Measurements from ENCODE around the gene LMO7. TPM values are rescaled to one million over a fixed set of nuclear protein-coding genes. Genes with fewer than 3 reads are reported as not detected.

LMO7 gene
- total and polyA plus RNA-seq, 2 of the 8 experiments (the other 6 are each of a cell fraction or from before 2014, with no cell fraction given) = 8.1 to 28.3 TPM

GRCh38 chr13:75715601-75716523 lies 79.7 kb downstream of the LMO7 start (continued):
- TF ChIP-seq CBX8 (IDR thresholded peaks at IDR 0.05; ENCODE audit: borderline replicate concordance, low read depth, low read length) (no peak), KDM4A (IDR thresholded peaks at IDR 0.05; ENCODE audit: low read depth, low read length, severe bottlenecking) (no peak), SP2 (IDR thresholded peaks at IDR 0.05; ENCODE audit: low read length) (no peak), BACH1 (IDR thresholded peaks at IDR 0.05; ENCODE audit: low read length) (no peak)
